Measurements from ENCODE around the gene TMEM59L.

Gene TMEM59L

DNA sequence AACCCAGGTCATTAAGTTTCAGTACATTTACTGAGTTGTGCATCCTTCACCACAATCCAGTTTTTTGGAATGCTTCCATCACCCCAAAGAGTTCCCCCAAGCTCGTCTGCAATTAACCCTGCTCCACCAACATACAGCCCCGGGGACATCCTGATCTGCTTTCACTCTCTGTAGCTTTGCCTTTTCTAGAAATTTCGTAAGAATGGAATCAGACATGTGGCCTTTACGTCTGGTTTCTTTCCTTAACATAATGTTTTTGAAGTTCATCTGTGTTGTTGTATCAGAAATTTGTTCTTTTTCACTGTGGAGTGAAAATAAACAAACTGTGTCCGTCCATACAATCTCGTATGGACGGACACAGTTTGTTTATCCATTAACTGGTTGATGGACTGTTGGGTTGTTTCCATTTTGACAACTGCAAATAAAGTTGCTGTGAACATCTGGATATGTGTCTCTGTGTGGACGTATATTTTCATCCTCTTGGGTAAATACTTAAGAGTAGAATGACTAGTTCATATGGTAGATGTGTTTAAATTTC lies 27.1 kb downstream of the TMEM59L start:
- no peak for DNase-seq

DNA sequence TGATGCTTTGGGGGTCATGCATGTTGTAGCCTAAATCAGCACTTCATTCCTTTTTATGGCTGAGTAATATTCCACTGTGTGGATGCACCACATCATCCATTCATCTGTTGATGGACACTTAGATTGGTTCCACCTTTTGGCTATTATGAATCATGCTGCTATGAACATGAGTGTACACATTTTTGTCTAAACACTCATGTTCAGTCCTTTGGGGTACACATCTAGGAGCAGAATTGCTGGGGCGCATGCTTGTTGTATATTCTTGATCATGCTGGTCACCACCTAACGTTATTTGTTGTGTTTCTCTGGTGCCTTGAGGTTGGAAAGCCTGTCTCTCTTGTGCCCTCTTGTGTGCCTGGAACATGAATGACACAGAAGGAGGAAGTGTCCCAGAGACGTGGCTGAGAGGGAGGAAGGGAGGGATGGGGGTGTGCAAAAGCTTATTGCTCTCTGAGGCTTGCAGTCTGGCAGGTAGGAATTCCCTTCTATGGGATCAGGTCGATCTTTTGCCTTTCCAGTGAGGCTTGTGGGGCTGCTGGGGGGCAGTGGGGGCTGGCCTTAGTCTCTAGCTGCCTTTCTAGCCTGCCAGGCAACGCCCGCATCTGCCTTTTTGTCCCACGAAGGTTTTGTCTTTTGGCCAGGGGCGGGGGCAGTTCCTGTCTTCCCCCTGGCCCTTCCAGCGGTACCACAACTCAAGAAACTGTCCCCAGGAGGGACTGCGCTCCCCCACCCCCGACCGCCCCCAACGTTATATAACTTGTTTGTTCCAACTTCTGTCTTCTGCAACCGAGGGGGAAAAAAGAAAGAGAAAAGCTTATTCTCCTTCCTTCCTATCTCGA lies 31.7 kb downstream of the TMEM59L start:
- DNase-seq: no peak

DNA sequence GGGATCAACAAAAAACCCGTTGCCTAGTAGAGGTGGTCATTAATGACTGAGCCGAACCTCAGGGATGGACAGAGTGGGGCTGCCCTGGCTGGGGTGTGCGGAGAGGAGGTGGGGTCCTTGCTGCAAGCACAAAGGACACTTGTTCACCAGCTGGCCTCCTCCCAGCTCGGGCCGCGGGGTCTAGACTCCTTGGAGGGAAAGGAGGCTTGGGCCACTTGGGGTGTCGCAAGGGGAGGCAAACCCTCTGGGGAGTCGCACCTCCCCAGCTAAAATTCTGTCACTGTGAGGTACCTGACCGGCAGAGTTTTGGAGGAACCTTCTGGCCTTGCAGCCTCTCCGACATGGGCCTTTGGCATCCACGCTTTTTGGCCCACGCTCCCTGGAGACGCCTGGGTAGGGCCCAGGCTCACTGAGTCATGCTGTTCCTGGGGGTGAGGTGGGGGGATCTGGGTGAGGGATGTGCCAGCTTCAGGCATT lies 32.4 kb downstream of the TMEM59L start:
- no peak for DNase-seq

DNA sequence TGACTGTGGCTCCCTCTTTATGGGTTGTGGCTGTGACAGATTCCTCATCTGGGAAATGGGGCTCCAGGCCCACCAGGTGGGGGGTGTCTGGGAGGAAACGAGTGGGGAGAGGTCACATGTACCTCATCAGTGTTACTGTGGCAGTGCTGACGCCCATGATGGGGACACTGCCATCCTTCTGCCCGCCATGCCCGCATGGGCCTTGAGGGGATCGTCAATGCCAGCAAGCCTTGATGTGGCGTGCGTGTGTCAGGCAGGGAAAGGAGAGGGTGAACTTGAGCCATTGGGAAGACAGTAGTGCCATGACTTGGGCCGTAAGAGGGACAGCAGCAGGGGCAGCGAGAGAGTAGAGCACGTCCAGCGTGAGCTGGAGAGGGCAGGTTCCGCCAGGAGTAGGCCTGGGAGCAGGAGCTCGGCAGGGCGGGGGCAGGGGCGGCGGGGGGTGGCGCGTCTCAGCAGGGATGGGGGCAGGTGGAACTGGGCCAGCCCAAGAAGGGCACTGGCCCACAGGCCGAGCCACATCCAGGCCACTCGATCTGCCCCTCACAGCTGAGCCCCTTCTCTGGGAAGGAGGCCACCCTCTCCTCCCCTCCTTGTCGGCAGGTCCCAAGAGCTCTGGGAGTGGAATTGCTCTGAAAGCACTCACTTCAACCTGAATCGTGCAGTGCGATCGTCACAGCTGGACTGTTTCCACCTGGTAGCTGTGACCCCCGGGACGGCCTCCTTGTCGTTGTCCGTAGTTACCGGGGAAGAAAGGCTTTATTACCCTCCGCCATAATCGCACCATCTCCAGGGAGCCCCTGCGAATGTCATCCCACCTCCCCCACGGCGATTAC lies 34.1 kb downstream of the TMEM59L start:
- no peak for DNase-seq

DNA sequence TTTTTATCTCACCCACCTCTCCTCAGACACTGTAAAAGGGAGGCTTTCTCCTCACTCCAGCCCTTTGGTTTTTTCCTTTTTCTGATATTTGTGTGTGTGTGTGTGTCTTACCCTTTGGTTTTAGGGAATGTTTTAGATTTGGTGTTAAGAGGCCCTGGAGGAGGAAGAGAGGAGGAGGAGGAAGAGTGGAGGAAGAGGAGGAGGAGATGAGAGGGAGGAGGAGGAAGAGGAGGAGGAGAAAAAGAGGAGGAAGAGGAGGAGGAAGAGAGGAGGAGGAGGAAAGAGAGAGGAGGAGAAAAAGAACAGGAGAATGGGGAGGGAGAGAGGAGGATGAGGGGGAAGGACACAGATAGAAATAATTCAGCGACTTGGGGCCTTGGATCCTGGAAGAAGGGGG lies 34.7 kb downstream of the TMEM59L start:
- no peak for DNase-seq

DNA sequence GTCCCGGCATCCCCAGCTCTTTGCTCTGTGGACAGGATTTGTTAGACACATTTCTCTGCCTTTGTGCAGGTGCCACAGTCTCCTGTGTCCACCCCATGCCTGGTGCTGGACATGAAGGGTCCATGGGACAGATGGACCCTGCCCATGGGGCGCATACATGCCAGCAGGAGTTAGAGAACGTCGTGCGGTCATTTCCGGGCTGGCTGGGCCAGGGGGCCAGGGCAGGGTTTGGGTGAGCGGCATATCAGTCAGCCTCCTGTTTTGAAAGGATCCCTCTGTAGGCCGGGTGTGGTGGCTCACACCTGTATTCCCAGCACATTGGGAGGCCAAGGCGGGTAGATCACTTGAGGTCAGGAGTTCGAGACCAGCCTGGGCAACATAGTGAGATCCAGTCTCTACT lies 35.1 kb downstream of the TMEM59L start:
- no peak for DNase-seq

DNA sequence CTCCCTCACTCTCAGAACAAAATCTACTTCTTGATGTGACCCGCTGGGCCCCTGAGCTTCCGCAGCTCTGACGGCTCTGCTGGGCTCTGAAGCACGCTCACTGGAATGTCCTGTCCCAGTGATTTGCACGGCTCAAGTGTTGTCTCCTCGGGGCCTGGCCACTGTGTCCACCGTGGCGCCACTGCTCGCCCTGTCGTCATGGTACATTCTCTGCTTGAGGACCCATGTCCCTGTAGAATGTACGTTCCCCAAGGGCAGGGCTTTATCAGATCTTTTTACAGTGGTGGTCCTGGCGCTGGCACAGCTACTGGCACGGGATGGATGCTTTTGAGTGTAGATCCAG lies 36.3 kb downstream of the TMEM59L start:
- no peak for DNase-seq

DNA sequence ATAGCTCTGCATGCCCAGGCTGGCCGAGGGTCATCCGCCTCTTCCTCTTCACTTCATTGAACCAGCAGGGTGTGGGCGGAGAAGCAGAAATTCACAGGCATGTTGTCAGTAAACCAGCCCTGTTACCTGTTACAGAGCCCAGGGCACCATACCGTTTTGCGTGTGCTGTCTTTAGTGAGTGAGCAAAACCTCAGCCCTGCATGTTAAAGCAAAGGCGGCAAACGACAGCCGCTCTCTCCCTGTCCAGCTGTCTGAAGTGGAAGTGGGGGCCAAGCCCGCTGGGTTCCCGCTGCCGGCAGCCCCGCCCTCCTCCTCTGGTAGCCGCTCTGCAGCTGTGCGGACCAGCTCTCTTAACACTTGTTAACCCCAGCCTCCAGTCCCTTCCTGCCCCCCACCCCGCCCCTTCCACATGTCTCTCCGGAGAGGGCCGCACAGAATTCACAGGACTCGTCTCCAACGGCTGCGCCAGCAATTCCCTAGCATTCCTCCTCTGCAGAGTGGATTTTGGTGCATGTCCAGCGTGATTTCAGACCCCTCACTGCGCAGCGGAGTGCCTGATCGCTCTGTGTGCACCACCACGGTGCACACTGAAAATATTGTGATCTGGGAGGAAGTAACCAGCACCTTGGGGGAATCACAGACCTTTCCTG lies 36.8 kb downstream of the TMEM59L start:
- DNase-seq: no peak

DNA sequence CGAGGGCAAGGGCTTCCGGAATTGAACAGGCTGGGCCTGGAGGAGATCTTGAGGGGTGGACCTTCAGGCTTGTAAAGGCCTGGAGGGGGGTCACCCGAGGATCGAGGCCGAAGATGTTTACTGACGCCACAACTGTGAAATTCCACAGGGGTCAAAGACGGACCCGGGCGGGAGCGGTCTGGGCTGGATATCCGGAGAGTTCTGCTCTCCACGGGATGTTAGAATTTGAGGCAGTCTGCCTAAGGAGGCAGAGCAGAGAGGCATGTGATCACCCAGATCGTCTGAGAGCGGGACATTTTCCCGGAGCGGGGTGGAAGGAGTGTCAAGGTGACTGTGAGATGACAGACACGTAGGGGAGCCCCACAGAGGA lies 37.3 kb downstream of the TMEM59L start:
- no peak for DNase-seq

DNA sequence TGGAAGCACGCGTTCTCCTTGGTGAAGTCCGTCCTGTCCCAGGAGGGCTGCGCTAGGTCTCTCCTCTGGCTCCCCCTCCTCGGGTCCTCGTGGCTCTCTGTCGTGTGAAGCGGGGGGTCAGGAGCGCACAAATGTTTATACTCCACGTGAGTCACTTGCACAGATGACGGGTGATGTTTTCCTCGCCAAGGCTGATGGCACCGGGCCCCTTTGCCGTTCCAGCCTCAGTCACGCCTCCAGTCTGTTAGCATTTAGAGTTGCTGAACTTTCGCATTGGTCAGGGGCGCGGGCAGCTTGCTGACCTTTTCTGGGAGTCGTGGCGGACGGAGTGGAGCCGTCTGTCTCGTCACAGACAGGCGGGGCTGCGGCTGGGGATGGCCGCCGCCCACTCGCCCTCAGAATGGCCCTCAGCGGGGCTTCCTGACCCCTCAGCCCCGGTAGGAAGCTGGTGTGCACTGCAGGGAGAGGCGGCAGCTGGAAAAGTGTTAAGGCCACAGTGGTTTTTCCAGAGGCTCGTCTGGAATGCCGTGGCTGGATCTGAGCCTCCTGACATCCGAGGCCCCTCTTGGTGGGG lies 37.9 kb downstream of the TMEM59L start:
- DNase-seq: no peak

DNA sequence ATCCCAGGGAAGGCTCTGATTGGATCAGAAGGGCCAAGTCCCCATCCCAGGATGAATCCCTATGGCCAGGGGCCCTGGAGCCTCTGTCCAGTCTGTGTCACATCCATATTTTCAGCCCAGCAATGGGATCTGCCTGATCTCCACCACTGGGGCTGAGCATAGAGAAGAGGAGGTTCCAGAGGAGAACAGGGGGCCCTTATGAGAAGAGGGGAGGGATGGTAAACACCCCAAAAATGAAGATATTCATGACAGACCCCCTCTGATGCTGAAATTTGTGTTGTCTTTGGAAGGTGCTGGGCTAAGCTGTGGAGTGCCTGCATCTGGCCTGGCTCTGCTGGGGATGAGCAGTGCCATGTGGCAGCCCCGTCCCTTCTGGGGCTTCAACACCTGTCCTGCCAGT lies 38.6 kb downstream of the TMEM59L start:
- no peak for DNase-seq

DNA sequence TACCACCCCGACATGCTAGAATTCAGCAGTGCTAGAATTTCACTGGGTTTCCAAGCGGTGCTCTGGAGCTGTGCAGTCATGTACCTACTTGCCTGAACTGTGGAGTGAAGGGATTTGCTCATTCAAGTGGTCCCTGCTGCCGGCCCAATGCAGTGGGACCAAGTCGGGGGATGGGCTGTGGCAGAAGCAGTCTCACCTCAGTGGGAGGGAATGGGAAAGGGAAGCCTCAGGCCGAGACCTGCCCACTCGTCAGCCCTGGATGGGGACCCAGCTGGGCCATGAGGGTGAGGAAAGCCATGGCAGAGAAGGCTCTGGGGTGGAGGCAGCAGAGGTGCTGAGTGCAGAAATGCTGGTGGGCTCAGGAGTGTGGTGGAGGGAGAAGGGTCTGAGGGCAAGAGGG lies 39.1 kb downstream of the TMEM59L start:
- DNase-seq: no peak

DNA sequence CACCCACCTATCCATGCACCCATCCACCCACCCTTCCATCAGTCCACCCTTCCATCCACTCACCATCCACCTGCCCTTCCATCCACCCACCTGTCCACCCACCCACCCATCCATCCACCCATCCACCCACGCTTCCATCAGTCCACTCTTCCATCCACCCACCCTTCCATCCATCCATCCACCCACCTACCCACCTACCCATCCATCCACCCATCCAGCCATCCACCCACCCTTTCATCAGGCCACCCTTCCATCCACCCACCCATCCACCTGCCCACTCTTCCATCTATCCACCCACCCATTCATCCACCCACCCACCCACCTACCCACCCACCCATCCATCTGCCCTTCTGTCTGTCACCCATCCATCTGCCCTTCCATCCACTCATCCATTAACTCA lies 41.2 kb downstream of the TMEM59L start:
- DNase-seq: no peak

DNA sequence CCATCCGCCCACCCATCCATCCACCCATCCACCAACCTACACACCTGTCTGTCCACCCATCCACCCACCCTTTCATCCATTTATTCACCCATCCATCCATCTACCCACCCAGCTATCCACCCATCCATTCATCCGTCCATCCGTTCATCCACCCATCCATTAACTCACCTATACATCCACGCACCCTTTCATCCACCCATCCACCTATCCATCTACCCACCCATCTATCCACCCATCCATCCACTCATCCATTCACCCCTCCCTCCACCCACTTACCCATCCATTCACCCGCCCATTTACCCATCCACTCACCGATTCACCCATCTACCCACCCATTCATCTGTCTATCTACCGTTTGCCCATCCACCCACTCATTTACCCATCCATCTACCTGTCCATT lies 41.8 kb downstream of the TMEM59L start:
- DNase-seq: no peak

DNA sequence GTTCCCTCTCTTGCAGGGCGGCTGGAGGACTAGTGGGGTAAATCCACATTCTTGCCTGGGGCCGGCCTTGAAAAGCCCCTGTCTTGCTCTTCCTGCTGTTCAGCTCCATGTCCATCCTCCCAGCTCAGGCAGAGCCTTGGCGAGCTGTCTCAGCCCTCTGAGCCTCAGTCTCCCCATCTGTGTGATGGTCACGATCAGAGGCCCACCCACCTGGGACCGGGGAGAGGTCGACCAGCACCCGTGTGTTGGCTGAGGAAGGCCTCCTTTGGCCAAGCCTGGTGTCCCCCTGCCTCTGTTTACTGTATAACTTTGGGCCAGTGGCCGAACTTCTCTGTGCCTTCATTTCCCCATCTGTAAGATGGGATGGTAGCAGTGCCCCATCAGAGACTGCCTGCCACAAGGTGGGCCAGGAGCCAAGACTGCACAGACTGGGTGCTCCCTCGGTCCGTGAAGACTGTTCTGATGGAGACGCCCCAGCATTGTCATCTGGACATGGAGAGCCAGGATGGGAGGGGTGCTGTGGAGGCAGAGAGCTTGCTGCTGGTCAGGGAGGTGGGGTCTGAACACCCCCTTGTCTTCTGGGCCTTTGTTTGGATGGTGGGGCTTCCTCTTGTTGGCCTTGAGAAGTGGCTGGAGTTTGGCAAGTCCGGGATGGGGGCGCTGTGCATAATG lies 42.6 kb downstream of the TMEM59L start:
- DNase-seq: no peak

DNA sequence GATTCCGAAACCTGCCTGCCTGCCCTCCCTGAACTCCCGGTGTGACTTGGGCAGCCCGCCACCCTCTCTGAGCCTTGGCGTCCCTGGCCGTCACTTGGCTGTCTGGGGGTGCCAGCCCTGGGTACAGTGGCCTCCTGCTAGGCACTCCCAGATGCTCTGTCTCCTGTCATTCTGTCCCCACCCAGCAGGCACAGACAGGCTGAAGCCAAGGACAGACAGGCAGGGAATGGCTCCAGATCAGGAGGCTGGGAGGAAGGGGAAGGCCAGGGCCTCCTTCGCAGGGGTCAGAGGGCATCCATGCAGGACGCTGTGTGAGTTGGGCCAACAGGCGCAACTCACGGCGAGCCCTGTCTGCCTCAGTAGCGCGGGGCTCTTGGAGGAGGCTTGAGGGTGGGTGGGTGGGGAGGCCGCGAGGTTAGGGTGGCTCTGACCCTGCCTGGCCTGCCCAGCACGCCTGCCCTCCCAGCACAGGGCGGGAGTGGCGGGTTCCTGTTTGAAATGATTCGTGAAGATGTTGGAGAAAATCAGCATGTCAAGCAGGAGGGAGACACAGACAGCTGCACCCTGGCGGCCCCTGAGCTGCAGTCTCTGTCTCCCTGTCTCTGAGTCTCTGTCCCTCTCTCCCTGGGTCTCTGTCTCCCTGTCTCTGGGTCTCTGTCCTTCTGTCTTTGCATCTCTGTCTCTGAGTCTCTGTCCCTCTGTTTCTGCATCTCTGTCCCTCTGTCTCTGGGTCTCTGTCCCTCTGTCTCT lies 43.8 kb downstream of the TMEM59L start:
- no peak for DNase-seq

DNA sequence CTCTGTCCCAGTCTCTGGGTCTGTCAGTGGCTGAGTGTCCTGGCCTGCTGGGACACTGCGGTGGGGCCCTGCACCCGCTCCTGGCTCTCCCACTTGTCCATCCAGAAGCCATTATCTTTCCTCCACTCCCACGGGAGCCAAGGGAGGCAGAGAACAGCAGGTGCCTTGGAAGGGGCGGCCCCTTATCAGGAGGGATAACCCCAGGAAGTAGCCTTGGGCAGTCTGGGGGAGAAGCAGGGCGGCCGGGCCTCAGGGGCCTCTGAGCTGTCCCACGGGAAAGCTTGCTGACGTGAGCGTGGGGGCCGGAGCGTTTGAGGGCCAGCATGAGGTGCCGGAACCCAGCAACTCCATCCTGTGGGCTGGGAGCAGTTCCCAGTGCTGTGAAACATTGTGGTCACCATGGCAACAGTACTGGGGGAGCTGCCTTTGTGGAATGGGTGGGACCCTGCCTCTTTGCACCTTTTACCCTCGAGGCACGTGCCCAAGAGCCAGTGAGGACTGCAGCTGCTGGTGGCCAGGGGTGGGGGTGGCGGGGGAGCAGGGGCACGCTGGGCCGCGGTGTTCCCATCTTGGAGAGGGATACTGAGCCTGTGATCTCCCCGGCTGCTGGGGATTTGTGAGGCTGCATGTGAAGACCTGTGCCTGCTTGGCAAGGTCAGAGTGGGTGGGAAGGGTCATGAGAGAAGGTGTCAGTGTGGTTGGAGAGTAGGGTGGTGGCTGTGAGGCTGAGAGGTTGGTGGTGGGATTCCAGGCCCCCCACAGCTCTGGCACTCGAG lies 45.1 kb downstream of the TMEM59L start:
- no peak for DNase-seq

DNA sequence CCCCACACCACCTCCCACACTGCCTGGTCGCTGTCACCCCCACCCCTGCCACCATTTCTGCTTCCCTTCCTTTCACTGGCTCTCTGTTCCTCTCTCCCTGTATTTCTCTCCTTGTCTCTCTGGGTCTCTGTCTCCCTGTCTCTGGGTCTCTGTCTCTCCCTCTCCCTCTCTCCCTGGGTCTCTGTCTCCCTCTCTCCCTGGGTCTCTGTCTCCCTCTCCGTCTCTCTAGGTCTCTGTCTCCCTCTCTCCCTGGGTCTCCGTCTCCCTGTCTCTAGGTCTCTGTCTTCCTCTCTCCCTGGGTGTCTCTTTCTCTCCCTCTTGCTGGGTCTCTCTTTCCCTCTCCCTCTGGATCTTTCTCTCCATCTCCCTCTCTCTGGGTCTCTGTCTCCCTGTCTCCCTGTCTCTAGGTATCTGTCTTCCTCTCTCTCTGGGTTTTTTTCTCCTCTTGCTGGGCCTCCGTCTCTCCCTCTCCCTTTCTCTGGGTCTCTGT lies 45.7 kb downstream of the TMEM59L start:
- DNase-seq: no peak

DNA sequence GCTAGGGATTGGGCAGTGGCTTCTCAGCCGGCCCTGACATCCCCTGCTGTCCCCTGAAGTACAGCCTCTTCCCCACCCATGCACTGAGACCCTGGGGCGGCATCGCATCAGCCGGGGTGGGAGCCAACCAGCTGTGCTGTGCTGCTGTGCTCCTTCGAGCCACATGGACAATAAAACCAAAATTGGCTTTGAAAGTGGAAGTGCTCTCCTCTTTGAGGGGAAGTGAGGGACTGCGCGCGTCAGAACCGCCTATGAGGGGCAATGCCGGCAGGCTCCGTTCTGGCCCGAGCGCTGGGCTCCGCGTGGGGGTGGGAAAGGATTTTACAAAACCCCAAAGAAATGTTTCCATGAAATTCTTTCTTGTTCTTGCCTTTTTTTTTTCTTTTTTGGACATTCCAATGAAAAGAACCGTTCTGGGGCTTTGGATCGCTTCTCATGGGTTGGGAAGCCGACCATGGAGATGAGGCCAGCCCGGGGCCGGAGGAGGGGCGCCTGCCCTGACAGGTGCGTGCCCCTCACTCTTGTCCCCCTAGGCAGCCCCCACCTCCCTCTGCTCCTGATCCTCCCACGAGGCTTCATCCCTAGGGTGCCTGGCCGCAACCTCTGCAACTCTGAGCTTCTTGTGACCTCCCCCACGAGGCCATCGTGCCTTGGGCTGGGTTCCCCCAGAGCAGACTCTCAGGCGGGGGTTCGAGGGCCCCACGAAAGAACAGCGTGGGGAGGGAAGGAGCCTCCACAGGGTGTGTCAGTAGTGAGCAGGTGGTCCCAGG lies 46.8 kb downstream of the TMEM59L start:
- DNase-seq: no peak

Measured in SHP77 (cell line).